K562 (cell line): Measurements from ENCODE around the gene SPPL2C. TPM values are rescaled to one million over a fixed set of nuclear protein-coding genes. Genes with fewer than 3 reads are reported as not detected.
A peak's percentile ranks its signal among the peaks of the same experiment; 100 is the strongest.

Experiments
- CCAR2 ChIP-seq: fragments of 200-400 bp; formaldehyde crosslinking; IDR thresholded peaks from 2 replicates; pipeline ENCODE4 v1.6.1; 2017; ENCODE audit warnings: mild to moderate bottlenecking, low read depth, low read length
- CCNT2 ChIP-seq: IDR thresholded peaks from 2 replicates; pipeline ENCODE4 v1.6.1; 2011; ENCODE audit warnings: borderline replicate concordance, low read depth, mild to moderate bottlenecking, moderate library complexity, mixed read lengths, low read length; ENCODE audit not compliant: insufficient read length; ENCODE audit errors: extremely low read depth
- HOXB6 ChIP-seq: fragments of 250-450 bp; sonication (Bioruptor Pico); IDR thresholded peaks from 2 replicates; pipeline ENCODE4 v1.5.1; 2022; ENCODE audit warnings: mild to moderate bottlenecking, borderline replicate concordance
- MTA3 ChIP-seq: fragments of 450-650 bp; formaldehyde crosslinking; IDR thresholded peaks from 2 replicates; pipeline ENCODE4 v1.6.1; 2017; ENCODE audit warnings: mild to moderate bottlenecking, borderline replicate concordance
- MYBL2 ChIP-seq, 2 experiments: fragments of 450-650 bp in 1 of 2; sonication (generic) in 1 of 2; formaldehyde crosslinking in 1 of 2; IDR thresholded peaks; 2 replicates each; pipeline versions ENCODE4 v1.6.1 to v1.8.1; 2017 to 2022; ENCODE audit warnings: borderline replicate concordance in 1 of 2, inconsistent platforms in 1 of 2, low read depth in 1 of 2, mild to moderate bottlenecking in 1 of 2, missing genetic modification reagents in 1 of 2, moderate library complexity in 1 of 2
- SIX5 ChIP-seq, 2 experiments: IDR thresholded peaks; 2 replicates each; pipeline ENCODE4 v1.6.1; 2011; ENCODE audit warnings: low read length in 2 of 2, borderline replicate concordance in 1 of 2, low read depth in 1 of 2, mild to moderate bottlenecking in 1 of 2, moderate library complexity in 1 of 2; ENCODE audit not compliant: insufficient read depth in 1 of 2
- SMAD3 ChIP-seq: fragments of 450-650 bp; formaldehyde crosslinking; conservative IDR thresholded peaks from 2 replicates; pipeline ENCODE4 v1.4.0; 2020; ENCODE audit warnings: mild to moderate bottlenecking
- SMC3 ChIP-seq: conservative IDR thresholded peaks from 2 replicates; pipeline ENCODE4 v1.6.1; 2011; ENCODE audit warnings: low read depth, low read length, improper control_type of control experiment; ENCODE audit not compliant: insufficient read depth
- ZFP1 ChIP-seq: fragments of 450-650 bp; formaldehyde crosslinking; IDR thresholded peaks from 2 replicates; pipeline ENCODE4 v1.4.0; 2020; ENCODE audit warnings: mild to moderate bottlenecking, mixed read lengths
- ZNF212 ChIP-seq: fragments of 450-650 bp; formaldehyde crosslinking; IDR thresholded peaks from 2 replicates; pipeline ENCODE4 v1.4.0; 2020; ENCODE audit warnings: mild to moderate bottlenecking
- ZNF766 ChIP-seq: fragments of 200-800 bp; sonication (Bioruptor generic); conservative IDR thresholded peaks from 2 replicates; pipeline ENCODE4 v1.6.1; 2016; ENCODE audit warnings: missing genetic modification characterization, missing compliant biosample characterization
- polyA plus RNA-seq, 8 experiments: library from polyadenylated mRNA; depleted of rRNA in 4 of 8; stranded (reverse) in 5 of 8; unstranded in 3 of 8; fragments of >200 nt; fragmentation: Nextera tagmentation in 2 of 8; fragmentation: Illumina TruSeq in 1 of 8; extraction: Ambion mirVana in 2 of 8; extraction: Trizol in 1 of 8; gene quantifications; 2 replicates each; pipeline versions ENCODE4 v1.2.1 to v1.2.3, GENCODE V29; 2011 to 2014; ENCODE audit warnings: inconsistent platforms in 1 of 8, missing spikeins in 1 of 8
- total RNA-seq, 7 experiments: library from RNA; depleted of rRNA in 6 of 7; stranded (reverse); fragments of >200 nt in 6 of 7; fragmentation: Illumina TruSeq in 2 of 7; extraction: Trizol in 2 of 7; gene quantifications; 2 replicates each; pipeline versions ENCODE4 v1.2.1 to v1.2.3, GENCODE V29; 2011 to 2021; ENCODE audit warnings: low replicate concordance in 1 of 7
- TF ChIP-seq, protein P1 (sequence below): fragments of 250-450 bp; sonication (Bioruptor Pico); IDR thresholded peaks from 2 replicates; pipeline ENCODE4 v1.8.0; 2022; ENCODE audit warnings: inconsistent platforms, mild to moderate bottlenecking, moderate library complexity, borderline replicate concordance
- TF ChIP-seq, protein P2 (sequence below): fragments of 450-650 bp; formaldehyde crosslinking; IDR thresholded peaks from 2 replicates; pipeline ENCODE4 v1.4.0; 2020; ENCODE audit warnings: mild to moderate bottlenecking
- TF ChIP-seq, protein P3 (sequence below): fragments of 450-650 bp; IDR thresholded peaks from 2 replicates; pipeline ENCODE4 v1.6.1; 2017; ENCODE audit warnings: antibody characterized with exemption
- TF ChIP-seq, protein P4 (sequence below): fragments of 450-650 bp; IDR thresholded peaks from 2 replicates; pipeline ENCODE4 v1.6.1; 2014; ENCODE audit warnings: low read depth, mild to moderate bottlenecking, moderate library complexity, borderline replicate concordance
- TF ChIP-seq, protein P5 (sequence below): fragments of 250-450 bp; sonication (Bioruptor Pico); IDR thresholded peaks from 2 replicates; pipeline ENCODE4 v1.8.0; 2022; ENCODE audit warnings: inconsistent platforms

Gene SPPL2C
- total and polyA plus RNA-seq, 9 of the 15 experiments (the other 6 are each of a cell fraction or from before 2014, with no cell fraction given), result not detected

DNA sequence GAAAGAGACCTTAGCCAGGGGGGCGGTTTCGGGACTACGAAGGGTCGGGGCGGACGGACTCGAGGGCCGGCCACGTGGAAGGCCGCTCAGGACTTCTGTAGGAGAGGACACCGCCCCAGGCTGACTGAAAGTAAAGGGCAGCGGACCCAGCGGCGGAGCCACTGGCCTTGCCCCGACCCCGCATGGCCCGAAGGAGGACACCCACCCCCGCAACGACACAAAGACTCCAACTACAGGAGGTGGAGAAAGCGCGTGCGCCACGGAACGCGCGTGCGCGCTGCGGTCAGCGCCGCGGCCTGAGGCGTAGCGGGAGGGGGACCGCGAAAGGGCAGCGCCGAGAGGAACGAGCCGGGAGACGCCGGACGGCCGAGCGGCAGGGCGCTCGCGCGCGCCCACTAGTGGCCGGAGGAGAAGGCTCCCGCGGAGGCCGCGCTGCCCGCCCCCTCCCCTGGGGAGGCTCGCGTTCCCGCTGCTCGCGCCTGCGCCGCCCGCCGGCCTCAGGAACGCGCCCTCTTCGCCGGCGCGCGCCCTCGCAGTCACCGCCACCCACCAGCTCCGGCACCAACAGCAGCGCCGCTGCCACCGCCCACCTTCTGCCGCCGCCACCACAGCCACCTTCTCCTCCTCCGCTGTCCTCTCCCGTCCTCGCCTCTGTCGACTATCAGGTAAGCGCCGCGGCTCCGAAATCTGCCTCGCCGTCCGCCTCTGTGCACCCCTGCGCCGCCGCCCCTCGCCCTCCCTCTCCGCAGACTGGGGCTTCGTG lies 49.5 kb downstream of the SPPL2C start, which contains the start of gene MAPT (continued):
- TF ChIP-seq SMC3, result peak; percentile 57
- TF ChIP-seq, protein P1, sequence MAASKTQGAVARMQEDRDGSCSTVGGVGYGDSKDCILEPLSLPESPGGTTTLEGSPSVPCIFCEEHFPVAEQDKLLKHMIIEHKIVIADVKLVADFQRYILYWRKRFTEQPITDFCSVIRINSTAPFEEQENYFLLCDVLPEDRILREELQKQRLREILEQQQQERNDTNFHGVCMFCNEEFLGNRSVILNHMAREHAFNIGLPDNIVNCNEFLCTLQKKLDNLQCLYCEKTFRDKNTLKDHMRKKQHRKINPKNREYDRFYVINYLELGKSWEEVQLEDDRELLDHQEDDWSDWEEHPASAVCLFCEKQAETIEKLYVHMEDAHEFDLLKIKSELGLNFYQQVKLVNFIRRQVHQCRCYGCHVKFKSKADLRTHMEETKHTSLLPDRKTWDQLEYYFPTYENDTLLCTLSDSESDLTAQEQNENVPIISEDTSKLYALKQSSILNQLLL (CRISPR knock-in tag), result no peak
- TF ChIP-seq MYBL2 (IDR thresholded peaks at IDR 0.05; ENCODE audit: low read depth), result no peak
- TF ChIP-seq MYBL2 (CRISPR knock-in tag; IDR thresholded peaks at IDR 0.05; ENCODE audit: borderline replicate concordance), result no peak
- TF ChIP-seq MTA3, result peak; percentile 73; the same call in 1 of the 2 replicates
- TF ChIP-seq, protein P2, sequence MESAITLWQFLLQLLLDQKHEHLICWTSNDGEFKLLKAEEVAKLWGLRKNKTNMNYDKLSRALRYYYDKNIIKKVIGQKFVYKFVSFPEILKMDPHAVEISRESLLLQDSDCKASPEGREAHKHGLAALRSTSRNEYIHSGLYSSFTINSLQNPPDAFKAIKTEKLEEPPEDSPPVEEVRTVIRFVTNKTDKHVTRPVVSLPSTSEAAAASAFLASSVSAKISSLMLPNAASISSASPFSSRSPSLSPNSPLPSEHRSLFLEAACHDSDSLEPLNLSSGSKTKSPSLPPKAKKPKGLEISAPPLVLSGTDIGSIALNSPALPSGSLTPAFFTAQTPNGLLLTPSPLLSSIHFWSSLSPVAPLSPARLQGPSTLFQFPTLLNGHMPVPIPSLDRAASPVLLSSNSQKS (CRISPR knock-in tag), result no peak
- TF ChIP-seq ZFP1 (CRISPR knock-in tag), result no peak
- TF ChIP-seq ZNF212, result no peak
- no peak for TF ChIP-seq CCAR2
- TF ChIP-seq, protein P3, sequence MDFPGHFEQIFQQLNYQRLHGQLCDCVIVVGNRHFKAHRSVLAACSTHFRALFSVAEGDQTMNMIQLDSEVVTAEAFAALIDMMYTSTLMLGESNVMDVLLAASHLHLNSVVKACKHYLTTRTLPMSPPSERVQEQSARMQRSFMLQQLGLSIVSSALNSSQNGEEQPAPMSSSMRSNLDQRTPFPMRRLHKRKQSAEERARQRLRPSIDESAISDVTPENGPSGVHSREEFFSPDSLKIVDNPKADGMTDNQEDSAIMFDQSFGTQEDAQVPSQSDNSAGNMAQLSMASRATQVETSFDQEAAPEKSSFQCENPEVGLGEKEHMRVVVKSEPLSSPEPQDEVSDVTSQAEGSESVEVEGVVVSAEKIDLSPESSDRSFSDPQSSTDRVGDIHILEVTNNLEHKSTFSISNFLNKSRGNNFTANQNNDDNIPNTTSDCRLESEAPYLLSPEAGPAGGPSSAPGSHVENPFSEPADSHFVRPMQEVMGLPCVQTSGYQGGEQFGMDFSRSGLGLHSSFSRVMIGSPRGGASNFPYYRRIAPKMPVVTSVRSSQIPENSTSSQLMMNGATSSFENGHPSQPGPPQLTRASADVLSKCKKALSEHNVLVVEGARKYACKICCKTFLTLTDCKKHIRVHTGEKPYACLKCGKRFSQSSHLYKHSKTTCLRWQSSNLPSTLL, result no peak
- TF ChIP-seq SMAD3 (CRISPR knock-in tag), result no peak
- TF ChIP-seq SIX5 (IDR thresholded peaks at IDR 0.05; ENCODE audit: borderline replicate concordance in 1 of 2, insufficient read depth in 1 of 2, low read depth in 1 of 2, low read length in 2 of 2), result no peak
- no peak for TF ChIP-seq HOXB6 (CRISPR knock-in tag)
- peak; percentile 85 for TF ChIP-seq CCNT2
- TF ChIP-seq, protein P4, sequence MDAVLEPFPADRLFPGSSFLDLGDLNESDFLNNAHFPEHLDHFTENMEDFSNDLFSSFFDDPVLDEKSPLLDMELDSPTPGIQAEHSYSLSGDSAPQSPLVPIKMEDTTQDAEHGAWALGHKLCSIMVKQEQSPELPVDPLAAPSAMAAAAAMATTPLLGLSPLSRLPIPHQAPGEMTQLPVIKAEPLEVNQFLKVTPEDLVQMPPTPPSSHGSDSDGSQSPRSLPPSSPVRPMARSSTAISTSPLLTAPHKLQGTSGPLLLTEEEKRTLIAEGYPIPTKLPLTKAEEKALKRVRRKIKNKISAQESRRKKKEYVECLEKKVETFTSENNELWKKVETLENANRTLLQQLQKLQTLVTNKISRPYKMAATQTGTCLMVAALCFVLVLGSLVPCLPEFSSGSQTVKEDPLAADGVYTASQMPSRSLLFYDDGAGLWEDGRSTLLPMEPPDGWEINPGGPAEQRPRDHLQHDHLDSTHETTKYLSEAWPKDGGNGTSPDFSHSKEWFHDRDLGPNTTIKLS, result peak; percentile 29; the same call in 1 of the 2 replicates
- TF ChIP-seq ZNF766, result peak; percentile 85
- TF ChIP-seq, protein P5, sequence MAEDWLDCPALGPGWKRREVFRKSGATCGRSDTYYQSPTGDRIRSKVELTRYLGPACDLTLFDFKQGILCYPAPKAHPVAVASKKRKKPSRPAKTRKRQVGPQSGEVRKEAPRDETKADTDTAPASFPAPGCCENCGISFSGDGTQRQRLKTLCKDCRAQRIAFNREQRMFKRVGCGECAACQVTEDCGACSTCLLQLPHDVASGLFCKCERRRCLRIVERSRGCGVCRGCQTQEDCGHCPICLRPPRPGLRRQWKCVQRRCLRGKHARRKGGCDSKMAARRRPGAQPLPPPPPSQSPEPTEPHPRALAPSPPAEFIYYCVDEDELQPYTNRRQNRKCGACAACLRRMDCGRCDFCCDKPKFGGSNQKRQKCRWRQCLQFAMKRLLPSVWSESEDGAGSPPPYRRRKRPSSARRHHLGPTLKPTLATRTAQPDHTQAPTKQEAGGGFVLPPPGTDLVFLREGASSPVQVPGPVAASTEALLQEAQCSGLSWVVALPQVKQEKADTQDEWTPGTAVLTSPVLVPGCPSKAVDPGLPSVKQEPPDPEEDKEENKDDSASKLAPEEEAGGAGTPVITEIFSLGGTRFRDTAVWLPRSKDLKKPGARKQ (CRISPR knock-in tag), result peak; percentile 95
